Peyer's patch (tissue), 4 donors: ENCODE results near the gene OTOP2. TPM values are rescaled to one million over a fixed set of nuclear protein-coding genes. Genes with fewer than 3 reads are reported as not detected.
A peak's percentile ranks its signal among the peaks of the same experiment; 100 is the strongest.
"Not testable (repeated sequence)": the region's sequence is repeated elsewhere in the genome, so short reads cannot be mapped to it uniquely, and the experiment has no call there.

Experiments
- DNase-seq, 3 donors: peaks; one replicate each; pipeline ENCODE4 v3.0.0-alpha.2; 2017 to 2019
- H3K27ac ChIP-seq, 4 donors: fragments of 200-600 bp; sonication (generic); one replicate each; pipeline ENCODE4 v1.5.1; 2016 to 2019
- H3K27me3 ChIP-seq, 2 donors: fragments of 200-600 bp; sonication (generic); one replicate each; pipeline ENCODE4 v1.5.1; 2019
- H3K36me3 ChIP-seq, 3 donors: fragments of 200-600 bp; sonication (generic); one replicate each; pipeline ENCODE4 v1.5.1; 2016 to 2019
- H3K4me1 ChIP-seq, 4 donors: fragments of 200-600 bp; sonication (generic); one replicate each; pipeline ENCODE4 v1.5.1; 2016 to 2019
- H3K4me3 ChIP-seq, 4 donors: fragments of 200-600 bp; sonication (generic); 1 replicate in 3 of 4; 2 replicates in 1 of 4; pipeline ENCODE4 v1.5.1; 2016 to 2019; ENCODE audit warnings: mild to moderate bottlenecking in 1 of 4
- H3K9me3 ChIP-seq, 4 donors: fragments of 200-600 bp; sonication (generic); one replicate each; pipeline ENCODE4 v1.5.1; 2016 to 2019; ENCODE audit warnings: mild to moderate bottlenecking in 1 of 4
- CTCF ChIP-seq, 6 experiments: fragments of 450-650 bp in 4 of 6; fragments of 200-600 bp in 2 of 6; sonication (generic) in 1 of 6; IDR thresholded peaks; one replicate each; pipeline ENCODE4 v1.5.1; 2017 to 2019; ENCODE audit warnings: antibody characterized with exemption in 6 of 6, mild to moderate bottlenecking in 3 of 6, moderate library complexity in 1 of 6
- POLR2A ChIP-seq, 2 donors: fragments of 450-650 bp; IDR thresholded peaks; one replicate each; pipeline ENCODE4 v1.5.1; 2017; ENCODE audit warnings: antibody characterized with exemption in 2 of 2, mild to moderate bottlenecking in 2 of 2, moderate library complexity in 2 of 2
- total RNA-seq, 4 donors: library from RNA; depleted of rRNA; stranded (reverse); fragments of >200 nt; gene quantifications; one replicate each; pipeline ENCODE4 v1.1.0, GENCODE V29; 2016

Gene OTOP2
- total RNA-seq, 4 donors from 2014 or later = 4.6 to 11.9 (median 8.8) TPM; not detected in 1

GRCh38 chr17:74903671-74904070 is 20.4 kb upstream of the OTOP2 start:
- H3K27me3 ChIP-seq = no peaks in the 10 kb centered on the region
- no peak overlapping the region for H3K27ac ChIP-seq
- H3K9me3 ChIP-seq = no peaks in the 10 kb centered on the region
- H3K4me3 ChIP-seq = no peak overlapping the region
- TF ChIP-seq POLR2A (IDR thresholded peaks at IDR 0.05) = no peak
- no peak for TF ChIP-seq CTCF (IDR thresholded peaks at IDR 0.05)
- no peak for DNase-seq
- H3K36me3 ChIP-seq = no peaks in the 10 kb centered on the region
- H3K4me1 ChIP-seq = no peaks in the 10 kb centered on the region

- no peaks in the 10 kb centered on the region for H3K4me1 ChIP-seq
- no peaks in the 10 kb centered on the region for H3K27me3 ChIP-seq
- no peak overlapping the region for H3K27ac ChIP-seq
- no peak for DNase-seq
- H3K36me3 ChIP-seq = no peaks in the 10 kb centered on the region
- TF ChIP-seq POLR2A (IDR thresholded peaks at IDR 0.05) (no peak), CTCF (IDR thresholded peaks at IDR 0.05) (no peak)
- no peak overlapping the region for H3K4me3 ChIP-seq
- no peaks in the 10 kb centered on the region for H3K9me3 ChIP-seq
Measured at GRCh38 chr17:74904687-74905409, 19.2 kb upstream of the OTOP2 start.

GRCh38 chr17:74906214-74906793 is 17.8 kb upstream of the OTOP2 start:
- H3K27ac ChIP-seq, H3K4me3 ChIP-seq, DNase-seq, H3K36me3 ChIP-seq, H3K4me1 ChIP-seq, H3K27me3 ChIP-seq, H3K9me3 ChIP-seq: not testable (repeated sequence)

- DNase-seq = no peak
- H3K36me3 ChIP-seq = no peaks in the 10 kb centered on the region
- no peak overlapping the region for H3K27ac ChIP-seq
- H3K4me3 ChIP-seq = no peak overlapping the region
- H3K27me3 ChIP-seq = no peaks in the 10 kb centered on the region
- TF ChIP-seq CTCF (IDR thresholded peaks at IDR 0.05) (no peak), POLR2A (IDR thresholded peaks at IDR 0.05) (no peak)
- H3K4me1 ChIP-seq = no peaks in the 10 kb centered on the region
- no peaks in the 10 kb centered on the region for H3K9me3 ChIP-seq
Measured at GRCh38 chr17:74907012-74907411, 17.1 kb upstream of the OTOP2 start.

GRCh38 chr17:74909097-74909496 is 15.0 kb upstream of the OTOP2 start:
- H3K4me3 ChIP-seq, H3K27me3 ChIP-seq, H3K36me3 ChIP-seq, H3K9me3 ChIP-seq, H3K4me1 ChIP-seq, H3K27ac ChIP-seq, DNase-seq: not testable (repeated sequence)

- H3K36me3 ChIP-seq, H3K9me3 ChIP-seq, H3K27me3 ChIP-seq, H3K4me3 ChIP-seq, DNase-seq, H3K4me1 ChIP-seq: not testable (repeated sequence)
- H3K27ac ChIP-seq = peak overlapping the region in 2 of 4 donors; percentile 42 to 68
Measured at GRCh38 chr17:74911423-74911822, 12.7 kb upstream of the OTOP2 start.

- no peak for DNase-seq
- Histone ChIP-seq H3K4me3 (no peak overlapping the region), H3K27ac (no peak overlapping the region), H3K4me1 (no peaks in the 10 kb centered on the region), H3K36me3 (no peaks in the 10 kb centered on the region), H3K27me3 (no peaks in the 10 kb centered on the region), H3K9me3 (no peaks in the 10 kb centered on the region)
- TF ChIP-seq CTCF (IDR thresholded peaks at IDR 0.05) (no peak), POLR2A (IDR thresholded peaks at IDR 0.05) (no peak)
Measured at GRCh38 chr17:74916136-74916850, 7.8 kb upstream of the OTOP2 start.
